K562 (cell line): ENCODE results near the gene EPHB1. TPM values are rescaled to one million over a fixed set of nuclear protein-coding genes. Genes with fewer than 3 reads are reported as not detected.

Experiments used
- ARID1B ChIP-seq: fragments of 450-650 bp; IDR thresholded peaks from 2 replicates; pipeline ENCODE4 v1.6.1; 2016; ENCODE audit warnings: antibody characterized with exemption, mild to moderate bottlenecking, inconsistent platforms
- EP400 ChIP-seq: fragments of 450-650 bp; IDR thresholded peaks from 2 replicates; pipeline ENCODE4 v1.6.1; 2017; ENCODE audit warnings: antibody characterized with exemption, mild to moderate bottlenecking, moderate library complexity
- HCFC1 ChIP-seq: IDR thresholded peaks from 2 replicates; pipeline ENCODE4 v1.6.1; 2012; ENCODE audit warnings: low read depth, low read length, improper control_type of control experiment
- MYBL2 ChIP-seq, 2 experiments: fragments of 450-650 bp in 1 of 2; sonication (generic) in 1 of 2; formaldehyde crosslinking in 1 of 2; IDR thresholded peaks; 2 replicates each; pipeline versions ENCODE4 v1.6.1 to v1.8.1; 2017 to 2022; ENCODE audit warnings: borderline replicate concordance in 1 of 2, inconsistent platforms in 1 of 2, low read depth in 1 of 2, mild to moderate bottlenecking in 1 of 2, missing genetic modification reagents in 1 of 2, moderate library complexity in 1 of 2
- NFXL1 ChIP-seq: fragments of 450-650 bp; formaldehyde crosslinking; IDR thresholded peaks from 2 replicates; pipeline ENCODE4 v1.4.0; 2021; ENCODE audit warnings: mild to moderate bottlenecking
- RFX5 ChIP-seq: IDR thresholded peaks from 2 replicates; pipeline ENCODE4 v1.6.1; 2011; ENCODE audit warnings: low read depth, mild to moderate bottlenecking, improper control_type of control experiment, low read length
- U2AF1 ChIP-seq: fragments of 200-400 bp; formaldehyde crosslinking; optimal IDR thresholded peaks from 2 replicates; pipeline ENCODE3; 2017; ENCODE audit warnings: mild to moderate bottlenecking, low read depth, low read length, moderate library complexity
- ZNF76 ChIP-seq: fragments of 250-450 bp; sonication (Bioruptor Pico); IDR thresholded peaks from 2 replicates; pipeline ENCODE4 v1.4.0; 2020; ENCODE audit warnings: mild to moderate bottlenecking, moderate library complexity, borderline replicate concordance
- polyA plus RNA-seq, 8 experiments: library from polyadenylated mRNA; depleted of rRNA in 4 of 8; stranded (reverse) in 5 of 8; unstranded in 3 of 8; fragments of >200 nt; fragmentation: Nextera tagmentation in 2 of 8; fragmentation: Illumina TruSeq in 1 of 8; extraction: Ambion mirVana in 2 of 8; extraction: Trizol in 1 of 8; gene quantifications; 2 replicates each; pipeline versions ENCODE4 v1.2.1 to v1.2.3, GENCODE V29; 2011 to 2014; ENCODE audit warnings: inconsistent platforms in 1 of 8, missing spikeins in 1 of 8
- total RNA-seq, 7 experiments: library from RNA; depleted of rRNA in 6 of 7; stranded (reverse); fragments of >200 nt in 6 of 7; fragmentation: Illumina TruSeq in 2 of 7; extraction: Trizol in 2 of 7; gene quantifications; 2 replicates each; pipeline versions ENCODE4 v1.2.1 to v1.2.3, GENCODE V29; 2011 to 2021; ENCODE audit warnings: low replicate concordance in 1 of 7
- TF ChIP-seq, protein P1 (sequence below): fragments of 450-650 bp; formaldehyde crosslinking; IDR thresholded peaks from 2 replicates; pipeline ENCODE4 v1.4.0; 2020; ENCODE audit warnings: mild to moderate bottlenecking
- TF ChIP-seq, protein P2 (sequence below): fragments of 250-450 bp; sonication (Bioruptor Pico); IDR thresholded peaks from 2 replicates; pipeline ENCODE4 v1.8.0; 2022; ENCODE audit warnings: moderate library complexity, mild to moderate bottlenecking, inconsistent platforms
- TF ChIP-seq, protein P3 (sequence below): fragments of 250-450 bp; sonication (Bioruptor Pico); IDR thresholded peaks from 2 replicates; pipeline ENCODE4 v1.5.0; 2021; ENCODE audit warnings: mild to moderate bottlenecking, borderline replicate concordance

The EPHB1 gene
- total and polyA plus RNA-seq, 9 of the 15 experiments (the other 6 are each of a cell fraction or from before 2014, with no cell fraction given): 0.29 TPM; not detected in 8

DNA sequence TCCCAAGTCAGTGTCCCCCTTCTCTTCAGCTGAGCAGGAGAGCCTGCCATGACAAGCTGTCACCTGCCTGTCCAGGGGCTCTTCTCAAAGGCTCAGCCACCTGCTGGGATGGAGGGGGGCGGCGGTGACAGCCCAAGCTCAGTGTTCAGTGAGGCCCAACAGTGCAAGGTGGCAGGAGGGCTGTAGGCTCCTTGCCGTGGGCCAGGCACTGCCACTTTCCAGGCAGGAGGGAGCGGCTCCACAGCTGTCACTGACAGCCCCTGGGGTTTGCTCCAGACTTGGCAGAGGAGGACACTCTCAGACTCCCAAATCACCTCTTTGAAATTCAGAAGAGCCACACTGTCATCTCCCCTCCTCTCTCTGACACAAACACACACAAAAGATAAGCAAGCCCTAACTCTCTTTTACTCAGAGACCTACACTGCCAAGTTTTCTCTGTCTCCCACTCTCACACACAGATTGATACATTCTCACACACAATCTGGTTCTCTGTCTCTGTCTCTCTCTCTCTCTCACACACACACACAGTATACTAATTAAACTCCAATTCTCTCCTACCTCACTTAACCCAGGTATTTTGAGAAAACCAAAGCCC is 443.3 kb downstream of the EPHB1 start (continued):
- TF ChIP-seq, protein P1, sequence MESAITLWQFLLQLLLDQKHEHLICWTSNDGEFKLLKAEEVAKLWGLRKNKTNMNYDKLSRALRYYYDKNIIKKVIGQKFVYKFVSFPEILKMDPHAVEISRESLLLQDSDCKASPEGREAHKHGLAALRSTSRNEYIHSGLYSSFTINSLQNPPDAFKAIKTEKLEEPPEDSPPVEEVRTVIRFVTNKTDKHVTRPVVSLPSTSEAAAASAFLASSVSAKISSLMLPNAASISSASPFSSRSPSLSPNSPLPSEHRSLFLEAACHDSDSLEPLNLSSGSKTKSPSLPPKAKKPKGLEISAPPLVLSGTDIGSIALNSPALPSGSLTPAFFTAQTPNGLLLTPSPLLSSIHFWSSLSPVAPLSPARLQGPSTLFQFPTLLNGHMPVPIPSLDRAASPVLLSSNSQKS (CRISPR knock-in tag): no peak
- TF ChIP-seq HCFC1: no peak
- TF ChIP-seq, protein P2, sequence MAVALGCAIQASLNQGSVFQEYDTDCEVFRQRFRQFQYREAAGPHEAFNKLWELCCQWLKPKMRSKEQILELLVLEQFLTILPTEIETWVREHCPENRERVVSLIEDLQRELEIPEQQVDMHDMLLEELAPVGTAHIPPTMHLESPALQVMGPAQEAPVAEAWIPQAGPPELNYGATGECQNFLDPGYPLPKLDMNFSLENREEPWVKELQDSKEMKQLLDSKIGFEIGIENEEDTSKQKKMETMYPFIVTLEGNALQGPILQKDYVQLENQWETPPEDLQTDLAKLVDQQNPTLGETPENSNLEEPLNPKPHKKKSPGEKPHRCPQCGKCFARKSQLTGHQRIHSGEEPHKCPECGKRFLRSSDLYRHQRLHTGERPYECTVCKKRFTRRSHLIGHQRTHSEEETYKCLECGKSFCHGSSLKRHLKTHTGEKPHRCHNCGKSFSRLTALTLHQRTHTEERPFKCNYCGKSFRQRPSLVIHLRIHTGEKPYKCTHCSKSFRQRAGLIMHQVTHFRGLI (CRISPR knock-in tag): no peak
- no peak for TF ChIP-seq ZNF76 (CRISPR knock-in tag)
- TF ChIP-seq U2AF1: no peak
- no peak for TF ChIP-seq EP400
- no peak for TF ChIP-seq NFXL1 (CRISPR knock-in tag)
- TF ChIP-seq, protein P3, sequence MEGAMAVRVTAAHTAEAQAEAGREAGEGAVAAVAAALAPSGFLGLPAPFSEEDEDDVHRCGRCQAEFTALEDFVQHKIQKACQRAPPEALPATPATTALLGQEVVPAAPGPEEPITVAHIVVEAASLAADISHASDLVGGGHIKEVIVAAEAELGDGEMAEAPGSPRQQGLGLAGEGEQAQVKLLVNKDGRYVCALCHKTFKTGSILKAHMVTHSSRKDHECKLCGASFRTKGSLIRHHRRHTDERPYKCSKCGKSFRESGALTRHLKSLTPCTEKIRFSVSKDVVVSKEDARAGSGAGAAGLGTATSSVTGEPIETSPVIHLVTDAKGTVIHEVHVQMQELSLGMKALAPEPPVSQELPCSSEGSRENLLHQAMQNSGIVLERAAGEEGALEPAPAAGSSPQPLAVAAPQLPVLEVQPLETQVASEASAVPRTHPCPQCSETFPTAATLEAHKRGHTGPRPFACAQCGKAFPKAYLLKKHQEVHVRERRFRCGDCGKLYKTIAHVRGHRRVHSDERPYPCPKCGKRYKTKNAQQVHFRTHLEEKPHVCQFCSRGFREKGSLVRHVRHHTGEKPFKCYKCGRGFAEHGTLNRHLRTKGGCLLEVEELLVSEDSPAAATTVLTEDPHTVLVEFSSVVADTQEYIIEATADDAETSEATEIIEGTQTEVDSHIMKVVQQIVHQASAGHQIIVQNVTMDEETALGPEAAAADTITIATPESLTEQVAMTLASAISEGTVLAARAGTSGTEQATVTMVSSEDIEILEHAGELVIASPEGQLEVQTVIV (CRISPR knock-in tag): no peak
- no peak for TF ChIP-seq ARID1B
- no peak for TF ChIP-seq MYBL2 (IDR thresholded peaks at IDR 0.05; ENCODE audit: low read depth)
- no peak for TF ChIP-seq MYBL2 (CRISPR knock-in tag; IDR thresholded peaks at IDR 0.05; ENCODE audit: borderline replicate concordance)
- TF ChIP-seq RFX5: no peak
- TF ChIP-seq, all 486 proteins: peak for 0
